NCI-H2227 (cell line): ENCODE data around the gene ATP5MG.
"Not testable (repeated sequence)": the region's sequence is repeated elsewhere in the genome, so short reads cannot be mapped to it uniquely, and the experiment has no call there.

ENCODE experiments used
- DNase-seq: peaks from one replicate; lab custom pipeline; 2025; ENCODE audit not compliant: unreplicated experiment; lab: John Stamatoyannopoulos, UW

Gene ATP5MG

GRCh38 chr11:118406599-118407166 is 5.3 kb downstream of the ATP5MG start:
- DNase-seq = peak; percentile 35

GRCh38 chr11:118410055-118410745 is 8.8 kb downstream of the ATP5MG start:
- no peak for DNase-seq

DNA sequence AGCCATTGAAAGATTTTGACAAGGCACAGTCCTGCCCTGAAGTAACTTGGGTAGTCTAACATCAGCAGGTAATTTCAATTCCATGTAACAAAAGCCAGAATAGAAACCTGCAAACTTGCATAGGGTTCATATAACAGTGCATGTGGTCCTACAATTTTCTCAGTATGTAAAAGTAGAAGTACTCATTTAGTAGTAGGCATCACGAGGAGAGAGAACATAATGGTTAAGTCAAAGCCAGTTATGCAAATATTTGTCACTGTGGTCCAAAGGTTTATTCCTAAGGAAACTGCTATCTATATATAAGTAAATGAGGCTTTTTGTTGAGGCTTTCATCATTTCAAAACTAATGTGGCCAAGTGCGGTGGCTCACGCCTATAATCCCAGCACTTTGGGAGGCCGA is 10.1 kb downstream of the ATP5MG start:
- DNase-seq = no peak

- DNase-seq = no peak
Measured at GRCh38 chr11:118412921-118413320, 11.5 kb downstream of the ATP5MG start.

DNA sequence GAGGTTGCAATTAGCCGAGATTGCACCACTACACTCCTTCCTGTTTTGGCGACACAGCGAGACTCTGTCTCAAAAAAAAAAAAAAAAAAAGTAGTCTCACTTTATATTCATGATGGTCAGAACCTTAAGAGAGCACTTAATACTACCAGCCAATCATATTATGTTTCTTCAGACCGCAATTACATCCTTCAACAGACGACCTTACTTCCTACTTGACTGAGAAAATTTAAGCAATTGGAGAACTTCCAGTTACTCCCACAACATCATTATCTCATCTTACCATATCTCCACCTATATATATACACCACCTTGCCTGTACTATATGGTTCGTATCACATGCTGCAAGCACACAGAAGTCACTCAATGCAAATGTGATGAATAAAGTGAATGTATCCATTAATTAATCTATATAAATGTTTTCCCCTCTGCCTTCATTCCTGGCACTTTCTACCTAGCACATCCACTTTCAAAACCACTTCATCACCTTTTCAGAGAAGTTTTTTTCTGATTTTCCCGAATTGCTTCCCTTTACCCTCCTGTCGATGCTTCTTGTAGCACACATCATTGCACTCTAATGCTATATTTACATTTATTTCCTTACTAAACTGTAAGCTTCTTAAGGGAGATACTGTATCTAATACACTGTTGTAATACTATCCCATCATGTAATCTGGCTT is 13.8 kb downstream of the ATP5MG start:
- no peak for DNase-seq

GRCh38 chr11:118415739-118416068 is 14.3 kb downstream of the ATP5MG start:
- DNase-seq = peak; percentile 5

- DNase-seq = not testable (repeated sequence)
Measured at GRCh38 chr11:118416900-118417299, 15.5 kb downstream of the ATP5MG start.

GRCh38 chr11:118417801-118418200 is 16.4 kb downstream of the ATP5MG start:
- DNase-seq = no peak

- no peak for DNase-seq
Measured at GRCh38 chr11:118418766-118419165, 17.4 kb downstream of the ATP5MG start.

DNA sequence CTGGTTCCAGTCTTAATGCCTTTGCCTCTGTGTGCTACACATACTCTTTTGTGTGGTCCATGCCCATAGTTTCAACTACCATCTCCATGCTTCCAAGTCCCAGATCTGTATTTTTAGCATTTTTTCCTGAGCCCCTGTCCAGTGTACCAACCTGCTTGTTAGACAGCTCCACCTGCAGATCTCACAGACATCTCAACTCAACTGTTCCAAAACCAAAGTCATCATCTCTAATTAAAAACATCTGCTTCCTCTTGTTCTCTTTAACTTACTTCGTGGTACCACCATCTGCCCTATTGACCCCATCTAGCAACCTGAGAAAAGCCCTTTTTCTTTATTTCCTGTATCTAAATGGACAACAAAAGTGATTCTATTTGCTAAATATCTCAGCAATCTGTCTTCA is 26.3 kb downstream of the ATP5MG start:
- DNase-seq = no peak

DNA sequence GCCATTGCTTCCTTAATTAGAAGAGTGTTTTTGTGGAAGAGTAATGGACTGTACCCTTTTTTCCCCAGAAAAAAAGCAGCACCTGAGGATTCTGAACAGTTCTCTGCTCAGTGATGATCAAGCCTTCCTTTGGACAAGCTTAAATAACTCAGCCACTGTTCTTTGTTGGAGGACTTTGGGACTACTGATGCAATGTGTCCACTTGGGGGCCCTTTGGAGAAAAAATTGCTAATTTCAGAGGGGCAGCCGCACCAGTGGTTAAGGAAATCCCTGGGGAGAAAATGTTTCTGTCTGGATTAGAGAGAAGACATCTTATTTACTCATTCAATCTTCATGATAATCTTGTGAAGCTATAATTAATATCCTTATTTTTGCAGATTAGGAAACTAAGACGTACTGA is 29.6 kb downstream of the ATP5MG start:
- no peak for DNase-seq

DNA sequence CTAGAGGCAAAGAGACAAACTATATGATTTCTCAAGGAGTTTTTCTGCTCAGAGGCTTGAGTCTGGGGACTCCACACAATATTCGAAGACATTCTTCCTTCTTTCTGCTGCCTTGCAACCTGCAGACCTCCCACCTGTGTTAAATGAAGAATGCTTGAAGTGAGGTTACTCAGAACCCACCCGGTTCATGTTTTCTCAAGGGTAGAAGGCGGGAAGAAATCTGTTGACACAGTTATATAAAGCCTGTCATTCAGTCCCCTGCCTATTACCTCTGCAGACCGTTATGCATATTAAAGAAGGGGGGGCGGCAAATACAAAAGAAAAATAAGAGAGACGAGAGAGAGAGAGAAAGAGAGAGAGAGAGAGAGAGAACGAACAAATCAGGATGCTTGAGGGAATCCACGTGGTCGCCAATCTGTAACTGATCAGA is 32.7 kb downstream of the ATP5MG start:
- DNase-seq = peak; percentile 62

- DNase-seq = peak; percentile 62
Measured at GRCh38 chr11:118434553-118435289, 33.3 kb downstream of the ATP5MG start.

- peak; percentile 91 for DNase-seq
Measured at GRCh38 chr11:118435290-118435892, 34.0 kb downstream of the ATP5MG start.

GRCh38 chr11:118435893-118436624 is 34.7 kb downstream of the ATP5MG start, which contains the start of gene KMT2A:
KMT2A (plus strand) TSS chr11:118436492; CDS start chr11:118436513, 21 bp downstream.
- DNase-seq = peak; percentile 97

GRCh38 chr11:118436639-118437207 is 35.3 kb downstream of the ATP5MG start:
- peak; percentile 32 for DNase-seq

- peak; percentile 36 for DNase-seq
Measured at GRCh38 chr11:118437208-118438125, 36.1 kb downstream of the ATP5MG start.

DNA sequence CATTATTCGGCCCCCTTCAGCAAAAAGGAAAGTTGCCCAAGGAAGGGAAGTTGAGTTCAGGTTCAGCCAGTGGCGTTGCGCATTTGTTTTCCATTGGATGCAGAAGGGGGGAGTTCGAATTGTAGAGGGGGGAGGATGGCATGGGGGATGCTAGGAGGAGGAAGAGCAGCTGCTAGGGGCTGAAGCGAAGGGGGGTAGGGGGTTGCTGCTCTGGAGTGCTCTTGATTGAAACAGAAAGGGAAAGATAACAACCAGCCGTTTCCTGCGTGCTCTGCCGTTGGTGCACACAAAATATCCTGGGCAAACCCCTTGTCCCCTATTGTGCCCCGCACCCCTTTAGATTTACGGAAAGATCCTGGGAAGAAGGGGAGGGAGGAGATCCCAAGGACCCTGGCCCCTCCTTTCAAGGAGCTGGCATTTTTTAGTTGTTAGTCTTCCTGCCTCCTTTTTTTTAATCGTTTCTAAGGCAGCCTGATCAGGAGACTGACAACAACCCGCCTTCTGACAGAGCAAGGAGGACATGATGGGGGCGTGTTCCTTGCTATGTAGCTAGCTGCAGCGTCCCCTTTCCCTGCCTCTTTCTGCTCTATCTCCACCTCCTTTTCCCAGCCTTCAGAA is 37.0 kb downstream of the ATP5MG start:
- peak; percentile 50 for DNase-seq

GRCh38 chr11:118439646-118440045 is 38.2 kb downstream of the ATP5MG start:
- no peak for DNase-seq
